ENCODE results near the gene CRB2.

The CRB2 gene

GRCh38 chr9:123362856-123363255, 6.9 kb downstream of the CRB2 start:
- DNase-seq (ENCODE audit: low read depth in 1 of 2, low spot score in 1 of 2) = no peak

- DNase-seq (ENCODE audit: low read depth in 1 of 2, low spot score in 1 of 2) = no peak
These were observed 8.3 kb downstream of the CRB2 start for GRCh38 chr9:123364241-123364824.

- DNase-seq (ENCODE audit: low read depth in 1 of 2, low spot score in 1 of 2) = no peak
These were observed 9.4 kb downstream of the CRB2 start for GRCh38 chr9:123365287-123365880.

- no peak for DNase-seq (ENCODE audit: low read depth in 1 of 2, low spot score in 1 of 2)
These were observed 10.0 kb downstream of the CRB2 start for GRCh38 chr9:123365881-123366528.

- DNase-seq (ENCODE audit: low read depth in 1 of 2, low spot score in 1 of 2) = no peak
These were observed 12.0 kb downstream of the CRB2 start for GRCh38 chr9:123368023-123368422.

GRCh38 chr9:123368536-123369153, 12.6 kb downstream of the CRB2 start:
- DNase-seq (ENCODE audit: low read depth in 1 of 2, low spot score in 1 of 2) = no peak

- no peak for DNase-seq (ENCODE audit: low read depth in 1 of 2, low spot score in 1 of 2)
These were observed 13.3 kb downstream of the CRB2 start for GRCh38 chr9:123369296-123369695.

GRCh38 chr9:123370108-123370507, 14.1 kb downstream of the CRB2 start:
- no peak for DNase-seq (ENCODE audit: low read depth in 1 of 2, low spot score in 1 of 2)

- no peak for DNase-seq (ENCODE audit: low read depth in 1 of 2, low spot score in 1 of 2)
These were observed 14.7 kb downstream of the CRB2 start for GRCh38 chr9:123370526-123371227.

GRCh38 chr9:123371228-123371584, 15.2 kb downstream of the CRB2 start:
- DNase-seq (ENCODE audit: low read depth in 1 of 2, low spot score in 1 of 2) = no peak

GRCh38 chr9:123371805-123372590, 16.0 kb downstream of the CRB2 start:
- no peak for DNase-seq (ENCODE audit: low read depth in 1 of 2, low spot score in 1 of 2)

GRCh38 chr9:123372766-123373446, 16.9 kb downstream of the CRB2 start:
- DNase-seq (ENCODE audit: low read depth in 1 of 2, low spot score in 1 of 2) = no peak

GRCh38 chr9:123373447-123373923, 17.5 kb downstream of the CRB2 start:
- no peak for DNase-seq (ENCODE audit: low read depth in 1 of 2, low spot score in 1 of 2)

GRCh38 chr9:123373946-123374345, 17.9 kb downstream of the CRB2 start:
- DNase-seq (ENCODE audit: low read depth in 1 of 2, low spot score in 1 of 2) = no peak

GRCh38 chr9:123375469-123376132, 19.6 kb downstream of the CRB2 start:
- no peak for DNase-seq (ENCODE audit: low read depth in 1 of 2, low spot score in 1 of 2)

- no peak for DNase-seq (ENCODE audit: low read depth in 1 of 2, low spot score in 1 of 2)
These were observed 20.4 kb downstream of the CRB2 start for GRCh38 chr9:123376218-123377071.

GRCh38 chr9:123377211-123377971, 21.4 kb downstream of the CRB2 start:
- no peak for DNase-seq (ENCODE audit: low read depth in 1 of 2, low spot score in 1 of 2)

GRCh38 chr9:123378025-123378424, 22.0 kb downstream of the CRB2 start:
- DNase-seq (ENCODE audit: low read depth in 1 of 2, low spot score in 1 of 2) = no peak
